ENCODE results near the gene RUNX1. TPM values are rescaled to one million over a fixed set of nuclear protein-coding genes. Genes with fewer than 3 reads are reported as not detected.
"Not testable (repeated sequence)": the region's sequence is repeated elsewhere in the genome, so short reads cannot be mapped to it uniquely, and the experiment has no call there.

Gene RUNX1
- total and polyA plus RNA-seq, 7 donors: 8.7 to 230 (median 30.1) TPM

GRCh38 chr21:34995979-34996303 lies 53.2 kb downstream of the RUNX1 start:
- Histone ChIP-seq H3K9me3 (no peaks in the 10 kb centered on the region), H3K36me3 (ENCODE audit: insufficient read depth in 1 of 2, low read depth in 1 of 2) (no peaks in the 10 kb centered on the region), H3K27ac (no peak overlapping the region), H3K4me3 (no peak overlapping the region), H3K27me3 (ENCODE audit: insufficient read depth in 3 of 3, low read length in 2 of 3) (no peaks in the 10 kb centered on the region), H3K4me1 (peaks cover 28% of the 10 kb centered on the region)
- intact Hi-C loops (cut with DNase I): no loop called here
- TF ChIP-seq CTCF (IDR thresholded peaks at IDR 0.05): no peak
- WGBS, 3 donors: 92 to 100% (median 96%) methylated on average over 1 of the region's 1 CpG
- no peak for DNase-seq
- no peak for ATAC-seq

GRCh38 chr21:34994766-34995631 lies 54.1 kb downstream of the RUNX1 start:
- DNase-seq: peak in 1 of 2 donors; percentile 39
- Histone ChIP-seq H3K4me3 (no peak overlapping the region), H3K36me3 (ENCODE audit: insufficient read depth in 1 of 2, low read depth in 1 of 2) (no peaks in the 10 kb centered on the region), H3K9me3 (no peaks in the 10 kb centered on the region), H3K27me3 (ENCODE audit: insufficient read depth in 3 of 3, low read length in 2 of 3) (no peaks in the 10 kb centered on the region), H3K27ac (no peak overlapping the region), H3K4me1 (peaks cover 28% of the 10 kb centered on the region)
- WGBS, 3 donors: 41 to 60% (median 50%) methylated on average over 12 of the region's 12 CpGs
- intact Hi-C loops (cut with DNase I): no loop called here
- peak in 1 of 4 donors; percentile 16 for ATAC-seq
- no peak for TF ChIP-seq CTCF (IDR thresholded peaks at IDR 0.05)

GRCh38 chr21:34993521-34993921 lies 55.6 kb downstream of the RUNX1 start:
- H3K36me3 ChIP-seq (ENCODE audit: insufficient read depth in 1 of 2, low read depth in 1 of 2); H3K4me3 ChIP-seq; intact Hi-C loops (cut with DNase I); DNase-seq; H3K9me3 ChIP-seq; H3K27me3 ChIP-seq (ENCODE audit: insufficient read depth in 3 of 3, low read length in 2 of 3); ATAC-seq; H3K27ac ChIP-seq: not testable (repeated sequence)
- H3K4me1 ChIP-seq: peaks cover 16% of the 10 kb centered on the region
- WGBS, 3 donors: 78 to 85% (median 84%) methylated on average over 3 of the region's 3 CpGs

GRCh38 chr21:34992736-34993398 lies 56.2 kb downstream of the RUNX1 start:
- peak; percentile 35 to 85 (median 68) for ATAC-seq
- H3K4me3 ChIP-seq: no peak overlapping the region
- intact Hi-C loops (cut with DNase I): no loop called here
- no peak overlapping the region for H3K27ac ChIP-seq
- H3K36me3 ChIP-seq (ENCODE audit: insufficient read depth in 1 of 2, low read depth in 1 of 2): no peaks in the 10 kb centered on the region
- H3K27me3 ChIP-seq (ENCODE audit: insufficient read depth in 3 of 3, low read length in 2 of 3): no peaks in the 10 kb centered on the region
- 51 to 86% (median 75%) methylated on average over 11 to 13 of the region's 13 CpGs for WGBS, 3 donors
- DNase-seq: peak; percentile 74 to 84
- no peak for TF ChIP-seq CTCF (IDR thresholded peaks at IDR 0.05)
- H3K9me3 ChIP-seq: no peaks in the 10 kb centered on the region
- peaks cover 15% of the 10 kb centered on the region for H3K4me1 ChIP-seq

- ATAC-seq (peak in 3 of 4 donors; percentile 11 to 54 (median 15)), DNase-seq (no peak)
- Histone ChIP-seq H3K27me3 (ENCODE audit: insufficient read depth in 3 of 3, low read length in 2 of 3) (no peaks in the 10 kb centered on the region), H3K27ac (no peak overlapping the region), H3K4me3 (no peak overlapping the region), H3K9me3 (no peaks in the 10 kb centered on the region), H3K36me3 (ENCODE audit: insufficient read depth in 1 of 2, low read depth in 1 of 2) (peaks cover 0 to 4% of the 10 kb centered on the region in 2 donors), H3K4me1 (peaks cover 9% of the 10 kb centered on the region)
- intact Hi-C loops (cut with DNase I): no loop called here
- TF ChIP-seq CTCF (IDR thresholded peaks at IDR 0.05): no peak
- 54 to 81% (median 70%) methylated on average over 4 of the region's 4 CpGs for WGBS, 3 donors
These were observed 56.9 kb downstream of the RUNX1 start for GRCh38 chr21:34992180-34992579.

All from psoas muscle (tissue), 8 donors.